ENCODE data around the gene EFCAB7.
"Not testable (repeated sequence)": the region's sequence is repeated elsewhere in the genome, so short reads cannot be mapped to it uniquely, and the experiment has no call there.

EFCAB7 gene

DNA sequence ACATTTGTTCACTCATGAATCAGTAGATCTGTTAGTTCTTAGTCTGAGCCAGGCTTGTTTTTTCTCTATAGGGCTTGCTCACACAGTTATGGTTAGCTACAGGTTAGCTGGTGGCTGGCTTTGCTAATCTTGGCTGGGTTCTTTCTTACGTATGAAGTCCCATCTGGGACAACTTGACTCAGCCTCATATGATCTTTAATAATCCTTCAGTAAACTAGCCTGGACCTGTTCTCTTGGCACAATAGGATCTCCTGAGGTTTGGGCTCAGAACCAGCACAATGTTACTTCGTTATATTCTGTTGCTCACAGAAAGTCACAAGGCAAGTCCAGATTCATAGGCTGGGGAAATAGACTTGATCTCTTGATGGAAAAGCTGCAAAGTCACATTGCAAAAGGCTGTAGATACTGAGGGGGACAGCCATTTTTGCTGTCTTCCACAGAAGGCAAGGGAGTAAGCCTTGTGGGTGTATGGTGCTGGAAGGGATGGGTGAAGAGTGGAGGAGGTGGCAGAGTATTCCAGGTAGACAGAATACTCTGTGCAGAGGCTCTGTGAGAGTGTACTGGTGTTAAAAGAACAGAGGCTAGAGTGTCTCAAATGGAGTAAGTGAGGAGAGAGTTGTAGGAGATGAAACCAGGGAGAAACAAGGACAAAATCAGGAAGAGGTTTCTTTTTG, 24.4 kb downstream of the EFCAB7 start:
- no peaks in the 10 kb centered on the region for H3K9me3 ChIP-seq (ENCODE audit: control insufficient read depth in 1 of 2, low read length in 2 of 2)
- H3K36me3 ChIP-seq (ENCODE audit: control insufficient read depth in 1 of 2, insufficient read depth in 2 of 2, low read length in 2 of 2), result peaks cover 0 to 4% of the 10 kb centered on the region in 2 donors
- H3K9ac ChIP-seq (ENCODE audit: low read depth in 1 of 2, low read length in 2 of 2), result no peak overlapping the region
- no peak overlapping the region for H3K4me3 ChIP-seq (ENCODE audit: low read depth in 1 of 2, low read length in 2 of 2)
- no peaks in the 10 kb centered on the region for H3K27me3 ChIP-seq (ENCODE audit: control insufficient read depth in 1 of 2, insufficient read depth in 2 of 2, low read length in 2 of 2)
- H3K4me1 ChIP-seq (ENCODE audit: control insufficient read depth in 1 of 2, insufficient read depth in 2 of 2, low read length in 2 of 2), result no peaks in the 10 kb centered on the region
- no peak overlapping the region for H3K27ac ChIP-seq (ENCODE audit: low read depth, low read length)

DNA sequence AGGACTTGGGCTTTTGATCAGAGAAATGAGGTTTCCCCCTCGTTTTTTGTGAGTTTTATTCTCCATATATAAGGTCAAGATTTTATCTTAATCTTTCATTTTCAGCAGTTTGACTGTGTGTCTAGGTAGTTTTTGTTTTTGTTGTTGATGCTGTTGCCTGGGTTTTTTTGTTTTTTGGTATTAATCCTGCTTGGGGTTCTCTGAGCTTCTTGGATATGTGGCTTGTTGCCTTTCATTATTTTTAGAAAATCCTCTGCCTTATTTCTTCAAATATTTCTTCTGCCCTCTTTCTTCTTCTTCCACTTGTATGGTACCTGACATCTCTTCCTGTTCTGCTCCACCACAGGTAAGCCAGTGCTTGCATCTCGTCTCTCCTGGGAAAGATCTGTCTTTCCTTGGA, 25.0 kb downstream of the EFCAB7 start:
- Histone ChIP-seq H3K9me3 (ENCODE audit: control insufficient read depth in 1 of 2, low read length in 2 of 2) (no peaks in the 10 kb centered on the region), H3K4me1 (ENCODE audit: control insufficient read depth in 1 of 2, insufficient read depth in 2 of 2, low read length in 2 of 2) (no peaks in the 10 kb centered on the region), H3K4me3 (ENCODE audit: low read depth in 1 of 2, low read length in 2 of 2) (no peak overlapping the region), H3K36me3 (ENCODE audit: control insufficient read depth in 1 of 2, insufficient read depth in 2 of 2, low read length in 2 of 2) (peaks cover 0 to 4% of the 10 kb centered on the region in 2 donors), H3K27ac (ENCODE audit: low read depth, low read length) (no peak overlapping the region), H3K27me3 (ENCODE audit: control insufficient read depth in 1 of 2, insufficient read depth in 2 of 2, low read length in 2 of 2) (no peaks in the 10 kb centered on the region), H3K9ac (ENCODE audit: low read depth in 1 of 2, low read length in 2 of 2) (no peak overlapping the region)

DNA sequence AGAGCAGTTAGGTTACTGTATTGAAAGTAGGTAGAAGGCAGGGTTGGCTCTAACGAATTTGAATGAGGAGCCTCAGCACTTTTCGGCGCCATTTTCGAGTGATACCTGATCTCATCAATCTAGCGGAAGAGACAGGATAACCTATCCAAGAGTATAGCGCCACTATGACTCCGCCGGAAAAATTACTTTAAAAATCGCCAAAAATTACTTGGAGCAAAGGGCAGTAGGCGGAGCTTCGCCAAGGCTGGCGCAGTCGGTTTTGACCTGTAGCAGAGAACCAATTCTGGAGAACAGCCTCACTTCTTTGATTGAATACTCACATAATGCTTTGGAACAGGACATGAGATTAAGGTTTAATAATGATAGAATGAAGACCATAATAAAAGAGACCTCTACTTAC, 25.6 kb downstream of the EFCAB7 start:
- no peak overlapping the region for H3K27ac ChIP-seq (ENCODE audit: low read depth, low read length)
- H3K27me3 ChIP-seq (ENCODE audit: control insufficient read depth in 1 of 2, insufficient read depth in 2 of 2, low read length in 2 of 2), result no peaks in the 10 kb centered on the region
- no peak overlapping the region for H3K4me3 ChIP-seq (ENCODE audit: low read depth in 1 of 2, low read length in 2 of 2)
- H3K4me1 ChIP-seq (ENCODE audit: control insufficient read depth in 1 of 2, insufficient read depth in 2 of 2, low read length in 2 of 2), result no peaks in the 10 kb centered on the region
- no peaks in the 10 kb centered on the region for H3K9me3 ChIP-seq (ENCODE audit: control insufficient read depth in 1 of 2, low read length in 2 of 2)
- no peak overlapping the region for H3K9ac ChIP-seq (ENCODE audit: low read depth in 1 of 2, low read length in 2 of 2)
- peaks cover 0 to 4% of the 10 kb centered on the region in 2 donors for H3K36me3 ChIP-seq (ENCODE audit: control insufficient read depth in 1 of 2, insufficient read depth in 2 of 2, low read length in 2 of 2)

DNA sequence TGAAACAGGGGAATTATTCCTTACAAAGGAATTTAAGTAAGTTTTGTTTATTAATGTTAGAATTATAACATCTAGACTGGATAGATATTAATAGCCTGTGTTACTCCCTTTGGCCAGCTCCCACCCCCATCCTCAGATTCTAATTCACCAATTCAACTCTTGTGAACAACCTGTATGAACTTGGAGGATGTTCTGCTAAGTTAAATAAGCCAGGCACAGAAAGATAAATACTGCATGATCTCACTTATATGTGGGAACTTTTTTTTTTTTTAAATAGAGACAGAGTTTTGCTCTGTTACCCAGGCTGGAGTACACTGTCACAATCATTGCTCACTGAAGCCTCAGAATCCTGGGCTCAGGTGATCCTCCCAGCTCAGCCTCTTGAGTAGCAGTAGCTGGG, 32.2 kb downstream of the EFCAB7 start:
- peaks cover 0 to 5% of the 10 kb centered on the region in 2 donors for H3K4me1 ChIP-seq (ENCODE audit: control insufficient read depth in 1 of 2, insufficient read depth in 2 of 2, low read length in 2 of 2)
- no peaks in the 10 kb centered on the region for H3K27me3 ChIP-seq (ENCODE audit: control insufficient read depth in 1 of 2, insufficient read depth in 2 of 2, low read length in 2 of 2)
- H3K27ac ChIP-seq (ENCODE audit: low read depth, low read length), result no peak overlapping the region
- no peak overlapping the region for H3K4me3 ChIP-seq (ENCODE audit: low read depth in 1 of 2, low read length in 2 of 2)
- H3K36me3 ChIP-seq (ENCODE audit: control insufficient read depth in 1 of 2, insufficient read depth in 2 of 2, low read length in 2 of 2), result no peaks in the 10 kb centered on the region
- H3K9ac ChIP-seq (ENCODE audit: low read depth in 1 of 2, low read length in 2 of 2), result no peak overlapping the region
- no peaks in the 10 kb centered on the region for H3K9me3 ChIP-seq (ENCODE audit: control insufficient read depth in 1 of 2, low read length in 2 of 2)

DNA sequence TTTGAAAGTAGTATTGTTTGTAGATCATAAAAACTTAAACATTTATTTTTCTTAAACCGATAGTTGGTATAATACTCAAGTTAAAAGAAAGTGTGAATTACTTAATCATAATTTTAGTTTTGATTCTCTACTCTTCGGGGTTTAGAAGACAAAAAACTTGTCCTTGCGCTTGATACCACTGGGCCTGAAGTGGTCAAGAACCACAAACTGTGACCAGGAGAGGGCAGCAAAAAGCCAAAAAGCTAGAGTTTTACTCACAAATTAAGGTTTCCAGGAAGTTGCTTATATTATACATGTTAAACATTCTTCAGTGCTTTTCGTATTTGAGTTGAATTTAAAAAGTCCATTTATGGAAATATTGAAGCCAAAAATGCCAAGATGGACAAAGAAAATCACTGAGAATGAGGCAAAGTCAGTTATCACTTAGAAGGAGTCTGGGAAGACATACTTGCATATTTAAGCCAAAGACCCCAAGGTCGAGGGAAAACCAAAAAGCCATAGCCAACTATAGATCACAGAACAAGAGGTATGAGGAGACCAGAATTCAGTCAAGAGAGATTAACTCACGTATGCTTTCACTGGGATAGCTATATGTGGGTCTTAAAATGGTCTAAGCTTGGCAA, 34.2 kb downstream of the EFCAB7 start:
- H3K9ac ChIP-seq (ENCODE audit: low read depth in 1 of 2, low read length in 2 of 2), result no peak overlapping the region
- H3K27me3 ChIP-seq (ENCODE audit: control insufficient read depth in 1 of 2, insufficient read depth in 2 of 2, low read length in 2 of 2), result no peaks in the 10 kb centered on the region

DNA sequence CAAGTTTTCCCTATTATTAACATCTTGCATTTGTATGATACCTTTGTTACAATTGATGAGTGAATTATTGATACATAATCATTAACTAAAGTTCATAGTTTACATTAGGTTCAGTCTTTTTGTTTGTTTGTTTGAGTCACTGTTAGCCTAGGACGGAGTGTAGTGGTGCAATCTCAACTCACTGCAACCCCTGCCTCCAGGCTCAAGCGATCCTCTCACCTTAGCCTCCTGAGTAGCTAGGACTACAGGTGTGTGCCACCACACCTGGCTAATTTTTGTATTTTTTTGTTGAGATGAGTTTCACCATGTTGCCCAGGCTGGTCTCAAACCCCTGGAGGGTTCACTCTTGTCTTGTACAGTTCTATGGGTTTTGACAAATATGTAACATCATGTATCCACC, 36.0 kb downstream of the EFCAB7 start:
- no peaks in the 10 kb centered on the region for H3K9me3 ChIP-seq (ENCODE audit: control insufficient read depth in 1 of 2, low read length in 2 of 2)
- no peak overlapping the region for H3K9ac ChIP-seq (ENCODE audit: low read depth in 1 of 2, low read length in 2 of 2)
- no peaks in the 10 kb centered on the region for H3K27me3 ChIP-seq (ENCODE audit: control insufficient read depth in 1 of 2, insufficient read depth in 2 of 2, low read length in 2 of 2)
- peaks cover 0 to 5% of the 10 kb centered on the region in 2 donors for H3K4me1 ChIP-seq (ENCODE audit: control insufficient read depth in 1 of 2, insufficient read depth in 2 of 2, low read length in 2 of 2)
- no peak overlapping the region for H3K27ac ChIP-seq (ENCODE audit: low read depth, low read length)
- H3K36me3 ChIP-seq (ENCODE audit: control insufficient read depth in 1 of 2, insufficient read depth in 2 of 2, low read length in 2 of 2), result no peaks in the 10 kb centered on the region
- no peak overlapping the region for H3K4me3 ChIP-seq (ENCODE audit: low read depth in 1 of 2, low read length in 2 of 2)

More for the DNA sequence above, 34.2 kb downstream of the EFCAB7 start:
- H3K27ac ChIP-seq (ENCODE audit: low read depth, low read length), result no peak overlapping the region
- H3K4me3 ChIP-seq (ENCODE audit: low read depth in 1 of 2, low read length in 2 of 2), result no peak overlapping the region
- H3K9me3 ChIP-seq (ENCODE audit: control insufficient read depth in 1 of 2, low read length in 2 of 2), result no peaks in the 10 kb centered on the region
- peaks cover 0 to 5% of the 10 kb centered on the region in 2 donors for H3K4me1 ChIP-seq (ENCODE audit: control insufficient read depth in 1 of 2, insufficient read depth in 2 of 2, low read length in 2 of 2)
- H3K36me3 ChIP-seq (ENCODE audit: control insufficient read depth in 1 of 2, insufficient read depth in 2 of 2, low read length in 2 of 2), result no peaks in the 10 kb centered on the region

DNA sequence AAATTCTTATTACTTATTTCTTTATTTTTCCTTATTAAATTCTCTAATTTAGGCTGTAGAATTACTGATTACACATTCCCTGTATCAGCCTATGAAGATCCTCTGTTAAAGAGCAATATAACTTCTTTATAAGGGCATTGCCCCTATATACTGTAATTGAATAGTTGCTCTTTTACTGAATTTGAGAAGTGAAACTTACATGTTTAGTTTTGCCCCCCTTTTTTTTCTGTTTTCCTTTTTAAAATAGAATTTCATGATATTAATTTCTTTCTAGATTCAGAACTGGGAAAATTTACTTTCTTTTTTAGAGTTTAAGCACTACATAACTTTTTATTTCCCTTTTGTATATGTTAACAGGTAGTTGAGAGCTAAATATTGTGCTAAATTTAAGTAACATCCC, 40.4 kb downstream of the EFCAB7 start:
- no peaks in the 10 kb centered on the region for H3K9me3 ChIP-seq (ENCODE audit: control insufficient read depth in 1 of 2, low read length in 2 of 2)
- no peak overlapping the region for H3K9ac ChIP-seq (ENCODE audit: low read depth in 1 of 2, low read length in 2 of 2)
- no peaks in the 10 kb centered on the region for H3K36me3 ChIP-seq (ENCODE audit: control insufficient read depth in 1 of 2, insufficient read depth in 2 of 2, low read length in 2 of 2)
- no peaks in the 10 kb centered on the region for H3K4me1 ChIP-seq (ENCODE audit: control insufficient read depth in 1 of 2, insufficient read depth in 2 of 2, low read length in 2 of 2)
- H3K27ac ChIP-seq (ENCODE audit: low read depth, low read length), result no peak overlapping the region
- H3K4me3 ChIP-seq (ENCODE audit: low read depth in 1 of 2, low read length in 2 of 2), result no peak overlapping the region
- no peaks in the 10 kb centered on the region for H3K27me3 ChIP-seq (ENCODE audit: control insufficient read depth in 1 of 2, insufficient read depth in 2 of 2, low read length in 2 of 2)

DNA sequence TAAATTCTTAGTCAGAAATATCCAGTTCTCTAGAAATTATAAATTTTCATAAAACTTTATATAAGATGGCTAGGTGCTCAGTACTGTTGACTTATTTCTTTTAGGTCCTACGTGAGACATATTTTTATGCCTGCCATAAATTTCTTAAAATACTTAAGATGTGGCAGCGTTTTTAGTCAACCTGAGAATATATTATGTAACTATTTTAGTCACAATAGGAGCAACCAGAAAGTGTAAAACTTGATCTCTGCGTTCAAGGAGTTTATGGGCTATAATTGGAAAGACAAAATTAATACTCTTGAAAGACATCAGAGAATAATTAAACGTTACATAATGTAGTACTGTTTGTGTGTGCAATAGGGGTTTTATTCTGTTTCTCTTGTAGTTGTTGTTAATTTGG, 45.7 kb downstream of the EFCAB7 start:
- H3K36me3 ChIP-seq (ENCODE audit: control insufficient read depth in 1 of 2, insufficient read depth in 2 of 2, low read length in 2 of 2), result no peaks in the 10 kb centered on the region
- H3K9me3 ChIP-seq (ENCODE audit: control insufficient read depth in 1 of 2, low read length in 2 of 2), result no peaks in the 10 kb centered on the region
- H3K4me1 ChIP-seq (ENCODE audit: control insufficient read depth in 1 of 2, insufficient read depth in 2 of 2, low read length in 2 of 2), result no peaks in the 10 kb centered on the region
- H3K27ac ChIP-seq (ENCODE audit: low read depth, low read length), result no peak overlapping the region
- H3K27me3 ChIP-seq (ENCODE audit: control insufficient read depth in 1 of 2, insufficient read depth in 2 of 2, low read length in 2 of 2), result no peaks in the 10 kb centered on the region
- H3K4me3 ChIP-seq (ENCODE audit: low read depth in 1 of 2, low read length in 2 of 2), result no peak overlapping the region
- no peak overlapping the region for H3K9ac ChIP-seq (ENCODE audit: low read depth in 1 of 2, low read length in 2 of 2)

DNA sequence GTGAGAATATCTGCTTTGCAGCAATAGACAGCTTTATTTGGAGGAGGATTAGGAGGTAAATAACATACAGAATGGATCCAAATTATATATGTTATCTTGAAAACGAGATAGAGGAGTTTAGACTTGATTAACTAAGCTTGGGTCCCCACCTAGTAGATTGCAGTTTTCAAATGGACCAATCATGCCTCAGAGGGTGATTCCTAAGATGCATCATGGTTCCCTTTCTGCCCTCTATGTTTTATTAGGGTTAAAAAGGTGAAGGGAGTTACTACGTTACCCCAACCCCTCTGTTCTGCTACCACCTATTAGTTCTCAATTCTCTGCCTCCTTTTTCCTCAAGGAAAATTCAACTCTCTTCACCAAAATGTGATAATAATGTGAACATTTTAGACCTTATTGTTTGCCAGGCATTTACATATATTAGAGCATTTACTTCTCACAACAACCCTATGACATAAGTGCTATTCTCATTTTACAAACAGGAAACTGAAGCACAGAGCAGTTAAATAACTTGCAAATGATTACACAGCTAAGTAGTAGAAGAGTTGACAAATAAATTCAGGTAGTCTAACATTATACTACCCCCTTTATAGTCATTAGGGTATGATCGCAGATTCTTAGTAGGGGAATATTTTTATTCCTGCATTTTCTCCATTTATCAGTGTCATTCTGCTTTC, 46.5 kb downstream of the EFCAB7 start:
- Histone ChIP-seq H3K27me3 (ENCODE audit: control insufficient read depth in 1 of 2, insufficient read depth in 2 of 2, low read length in 2 of 2) (no peaks in the 10 kb centered on the region), H3K27ac (ENCODE audit: low read depth, low read length) (no peak overlapping the region), H3K4me1 (ENCODE audit: control insufficient read depth in 1 of 2, insufficient read depth in 2 of 2, low read length in 2 of 2) (no peaks in the 10 kb centered on the region), H3K9ac (ENCODE audit: low read depth in 1 of 2, low read length in 2 of 2) (no peak overlapping the region), H3K4me3 (ENCODE audit: low read depth in 1 of 2, low read length in 2 of 2) (no peak overlapping the region), H3K9me3 (ENCODE audit: control insufficient read depth in 1 of 2, low read length in 2 of 2) (no peaks in the 10 kb centered on the region), H3K36me3 (ENCODE audit: control insufficient read depth in 1 of 2, insufficient read depth in 2 of 2, low read length in 2 of 2) (no peaks in the 10 kb centered on the region)

DNA sequence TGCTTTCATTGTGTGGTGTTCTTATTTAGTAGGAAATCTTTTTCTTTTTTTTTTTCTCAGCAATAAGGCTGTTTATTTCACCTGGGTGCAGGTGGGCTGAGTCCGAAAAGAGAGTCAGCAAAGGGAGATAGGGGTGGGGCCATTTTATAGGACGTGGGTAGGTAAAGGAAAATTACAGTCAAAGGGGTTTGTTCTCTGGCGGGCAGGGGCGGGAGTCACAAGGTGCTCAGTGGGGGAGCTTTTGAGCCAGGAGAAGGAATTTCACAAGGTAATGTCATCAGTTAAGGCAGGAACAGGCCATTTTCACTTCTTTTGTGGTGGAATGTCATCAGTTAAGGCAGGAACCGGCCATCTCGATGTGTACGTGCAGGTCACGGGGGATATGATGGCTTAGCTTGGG, 49.4 kb downstream of the EFCAB7 start:
- not testable (repeated sequence) for H3K9ac ChIP-seq (ENCODE audit: low read depth in 1 of 2, low read length in 2 of 2); H3K27ac ChIP-seq (ENCODE audit: low read depth, low read length); H3K27me3 ChIP-seq (ENCODE audit: control insufficient read depth in 1 of 2, insufficient read depth in 2 of 2, low read length in 2 of 2); H3K4me3 ChIP-seq (ENCODE audit: low read depth in 1 of 2, low read length in 2 of 2); H3K36me3 ChIP-seq (ENCODE audit: control insufficient read depth in 1 of 2, insufficient read depth in 2 of 2, low read length in 2 of 2); H3K9me3 ChIP-seq (ENCODE audit: control insufficient read depth in 1 of 2, low read length in 2 of 2); H3K4me1 ChIP-seq (ENCODE audit: control insufficient read depth in 1 of 2, insufficient read depth in 2 of 2, low read length in 2 of 2)
